ENCODE measurements around the gene RBM8A. TPM values are rescaled to one million over a fixed set of nuclear protein-coding genes. Genes with fewer than 3 reads are reported as not detected.
A peak's percentile ranks its signal among the peaks of the same experiment; 100 is the strongest.

The RBM8A gene
- total and polyA plus RNA-seq, 9 of the 15 experiments (the other 6 are each of a cell fraction or from before 2014, with no cell fraction given), result 215 to 1,035 (median 291) TPM

- TF ChIP-seq CEBPB (tag; IDR thresholded peaks at IDR 0.05) (peak; percentile 37; the same call in 1 of the 2 replicates), MAZ (CRISPR knock-in tag; conservative IDR thresholded peaks at IDR 0.05 in 1 of 2, IDR thresholded peaks at IDR 0.05 in 1 of 2) (no peak), ZBTB33 (CRISPR knock-in tag; IDR thresholded peaks at IDR 0.05) (peak; percentile 65), DPF2 (IDR thresholded peaks at IDR 0.05) (no peak)
- no peak overlapping the region for H3K4me2 ChIP-seq (ENCODE audit: insufficient read depth, low read length)
- 66% methylated on average over 43 of the region's 47 CpGs for WGBS (ENCODE audit: insufficient coverage, low coverage, missing lambda C conversion rate)
- in situ Hi-C loops (cut with MboI), result no loop called here
- H3K27ac ChIP-seq (ENCODE audit: extremely low read depth, low read depth, low read length), result no peak overlapping the region
- CTCF ChIA-PET (ENCODE audit: low intra/inter-chr PET ratio), result no interaction called here
- no peak overlapping the region for H2AFZ ChIP-seq (ENCODE audit: low read depth, low read length)
- FAIRE-seq (no peak), DNase-seq (ENCODE audit: extremely low read depth in 1 of 4, low spot score in 3 of 4) (no peak), ATAC-seq (peak; percentile 22; the same call in 2 of the 3 replicates)
- peaks cover 4 to 23% of the 10 kb centered on the region in 2 experiments; a peak in 2 of 5 replicates for H3K4me1 ChIP-seq (replicated peaks in 1 of 2; ENCODE audit: control insufficient read depth in 2 of 2, insufficient read depth in 2 of 2, low read length in 2 of 2)
- no TSS peak for BruUV-seq (replicated peaks)
- intact Hi-C loops (cut with micrococcal nuclease), result no loop called here
- no peaks in the 10 kb centered on the region for H4K20me1 ChIP-seq (replicated peaks; ENCODE audit: control insufficient read depth, insufficient read depth, low read length)
- H3K9ac ChIP-seq (ENCODE audit: insufficient read depth in 1 of 2, low read depth in 2 of 2, low read length in 2 of 2), result peak overlapping the region in 1 of 2 experiments; percentile 32; a peak in 1 of 4 replicates
- H3K79me2 ChIP-seq (ENCODE audit: control insufficient read depth, insufficient read depth, low read length), result no peaks in the 10 kb centered on the region
- POLR2A ChIA-PET, result interaction anchor here (0.7 to 2.7 kb wide), 8 partner anchors 7 to 119 kb away, joined by 3 to 7 read pairs (median 4); partner anchors contain the start of genes NUDT17 and PIAS3
- H3K9me1 ChIP-seq (ENCODE audit: control insufficient read depth, insufficient read depth, low read length), result no peaks in the 10 kb centered on the region
- 0 out of 5 replicates have a peak, but pooled peaks cover 0 to 4% of the 10 kb centered on the region in 2 experiments for H3K27me3 ChIP-seq (ENCODE audit: control insufficient read depth in 2 of 2, insufficient read depth in 2 of 2, low read length in 2 of 2)
- H3K9me3 ChIP-seq (replicated peaks; ENCODE audit: control insufficient read depth, insufficient read depth, low read depth, low read length), result no peaks in the 10 kb centered on the region
- H3K36me3 ChIP-seq (ENCODE audit: control insufficient read depth, insufficient read depth, low read length), result no peaks in the 10 kb centered on the region
- no peak overlapping the region for H3K4me3 ChIP-seq
These were observed 55.0 kb downstream of the RBM8A start for GRCh38 chr1:145871994-145872924.

Other genes with a start within 250 kb of the RBM8A start
Only the 7 nearest of the 15 such genes appear.
- 7.9 and 10.4 TPM in 2 replicates for gene PIAS3, start 68.4 kb downstream of the RBM8A start, total RNA-seq (2014; rRNA removed)
- gene PIAS3, start 68.4 kb downstream of the RBM8A start, total RNA-seq (2014; rRNA removed; fragmentation: Illumina TruSeq; extraction: Trizol), result 6.0 and 6.9 TPM in 2 replicates
- 7.4 and 7.5 TPM in 2 replicates for gene PIAS3, start 68.4 kb downstream of the RBM8A start, total RNA-seq (2015; rRNA removed; fragmentation: Illumina TruSeq; extraction: Trizol)
- 15.7 and 17.7 TPM in 2 replicates for gene PIAS3, start 68.4 kb downstream of the RBM8A start, total RNA-seq (2021)
- gene PIAS3, start 68.4 kb downstream of the RBM8A start, polyA plus RNA-seq (2011; rRNA removed), result 8.5 and 16.5 TPM in 2 replicates
- 22.6 and 25.6 TPM in 2 replicates for gene PIAS3, start 68.4 kb downstream of the RBM8A start, polyA plus RNA-seq (2014; fragmentation: Illumina TruSeq; extraction: Trizol)
- 1 to 10 TPM; 1.1 to 1.5 TPM for gene PIAS3, start 68.4 kb downstream of the RBM8A start, polyA plus RNA-seq (2014; fragmentation: Nextera tagmentation; extraction: Ambion mirVana)
- gene PIAS3, start 68.4 kb downstream of the RBM8A start, polyA plus RNA-seq (2014; rRNA removed), result 14.3 and 16.2 TPM in 2 replicates
- gene ANKRD35, start 41.6 kb downstream of the RBM8A start, total RNA-seq (2014; rRNA removed), result 0.12 and 0.14 TPM in 2 replicates
- gene ANKRD35, start 41.6 kb downstream of the RBM8A start, total RNA-seq (2014; rRNA removed; fragmentation: Illumina TruSeq; extraction: Trizol), result 0.07 TPM in 1 of 2 replicates, not detected in the other
- 0.08 TPM in 1 of 2 replicates, not detected in the other for gene ANKRD35, start 41.6 kb downstream of the RBM8A start, total RNA-seq (2015; rRNA removed; fragmentation: Illumina TruSeq; extraction: Trizol)
- 0.07 TPM in 1 of 2 replicates, not detected in the other for gene ANKRD35, start 41.6 kb downstream of the RBM8A start, total RNA-seq (2021)
- gene ANKRD35, start 41.6 kb downstream of the RBM8A start, polyA plus RNA-seq (2011; rRNA removed), result not detected in 2 replicates
- 0.07 TPM in 1 of 2 replicates, not detected in the other for gene ANKRD35, start 41.6 kb downstream of the RBM8A start, polyA plus RNA-seq (2014; fragmentation: Illumina TruSeq; extraction: Trizol)
- gene ANKRD35, start 41.6 kb downstream of the RBM8A start, polyA plus RNA-seq (2014; fragmentation: Nextera tagmentation; extraction: Ambion mirVana), result not detected
- 0.07 TPM in 1 of 2 replicates, not detected in the other for gene ANKRD35, start 41.6 kb downstream of the RBM8A start, polyA plus RNA-seq (2014; rRNA removed)
- gene ITGA10, start 17.4 kb downstream of the RBM8A start, total RNA-seq (2014; rRNA removed), result 0.05 TPM in 1 of 2 replicates, not detected in the other
- 0.11 and 0.35 TPM in 2 replicates for gene ITGA10, start 17.4 kb downstream of the RBM8A start, total RNA-seq (2014; rRNA removed; fragmentation: Illumina TruSeq; extraction: Trizol)
- gene ITGA10, start 17.4 kb downstream of the RBM8A start, total RNA-seq (2015; rRNA removed; fragmentation: Illumina TruSeq; extraction: Trizol), result 0.08 and 0.14 TPM in 2 replicates
- 0.09 and 0.20 TPM in 2 replicates for gene ITGA10, start 17.4 kb downstream of the RBM8A start, total RNA-seq (2021)
- 0.14 and 0.26 TPM in 2 replicates for gene ITGA10, start 17.4 kb downstream of the RBM8A start, polyA plus RNA-seq (2011; rRNA removed)
- gene ITGA10, start 17.4 kb downstream of the RBM8A start, polyA plus RNA-seq (2014; fragmentation: Illumina TruSeq; extraction: Trizol), result 0.06 and 0.09 TPM in 2 replicates
- under 1 TPM; 0.08 TPM for gene ITGA10, start 17.4 kb downstream of the RBM8A start, polyA plus RNA-seq (2014; fragmentation: Nextera tagmentation; extraction: Ambion mirVana)
- gene ITGA10, start 17.4 kb downstream of the RBM8A start, polyA plus RNA-seq (2014; rRNA removed), result 0.01 and 0.65 TPM in 2 replicates
- gene PEX11B, start 8.8 kb downstream of the RBM8A start, total RNA-seq (2014; rRNA removed), result 13.2 and 18.8 TPM in 2 replicates
- 16.9 and 18.1 TPM in 2 replicates for gene PEX11B, start 8.8 kb downstream of the RBM8A start, total RNA-seq (2014; rRNA removed; fragmentation: Illumina TruSeq; extraction: Trizol)
- gene PEX11B, start 8.8 kb downstream of the RBM8A start, total RNA-seq (2015; rRNA removed; fragmentation: Illumina TruSeq; extraction: Trizol), result 18.5 and 18.6 TPM in 2 replicates
- 18.9 and 21.2 TPM in 2 replicates for gene PEX11B, start 8.8 kb downstream of the RBM8A start, total RNA-seq (2021)
- 60.0 and 60.3 TPM in 2 replicates for gene PEX11B, start 8.8 kb downstream of the RBM8A start, polyA plus RNA-seq (2011; rRNA removed)
- 24.6 and 26.3 TPM in 2 replicates for gene PEX11B, start 8.8 kb downstream of the RBM8A start, polyA plus RNA-seq (2014; fragmentation: Illumina TruSeq; extraction: Trizol)
- 10 to 100 TPM; 42.3 to 52.7 TPM for gene PEX11B, start 8.8 kb downstream of the RBM8A start, polyA plus RNA-seq (2014; fragmentation: Nextera tagmentation; extraction: Ambion mirVana)
- gene PEX11B, start 8.8 kb downstream of the RBM8A start, polyA plus RNA-seq (2014; rRNA removed), result 21.7 and 23.4 TPM in 2 replicates
- 7.4 and 10.7 TPM in 2 replicates for gene LIX1L, start 30.5 kb upstream of the RBM8A start, total RNA-seq (2014; rRNA removed)
- gene LIX1L, start 30.5 kb upstream of the RBM8A start, total RNA-seq (2014; rRNA removed; fragmentation: Illumina TruSeq; extraction: Trizol), result 10.0 and 11.0 TPM in 2 replicates
- 11.7 and 12.9 TPM in 2 replicates for gene LIX1L, start 30.5 kb upstream of the RBM8A start, total RNA-seq (2015; rRNA removed; fragmentation: Illumina TruSeq; extraction: Trizol)
- gene LIX1L, start 30.5 kb upstream of the RBM8A start, total RNA-seq (2021), result 15.7 and 16.4 TPM in 2 replicates
- gene LIX1L, start 30.5 kb upstream of the RBM8A start, polyA plus RNA-seq (2011; rRNA removed), result 20.6 and 26.5 TPM in 2 replicates
- 10.5 and 12.5 TPM in 2 replicates for gene LIX1L, start 30.5 kb upstream of the RBM8A start, polyA plus RNA-seq (2014; fragmentation: Illumina TruSeq; extraction: Trizol)
- 1 to 10 TPM; 4.6 to 9.2 TPM for gene LIX1L, start 30.5 kb upstream of the RBM8A start, polyA plus RNA-seq (2014; fragmentation: Nextera tagmentation; extraction: Ambion mirVana)
- 13.5 and 16.1 TPM in 2 replicates for gene LIX1L, start 30.5 kb upstream of the RBM8A start, polyA plus RNA-seq (2014; rRNA removed)
- 0.41 and 0.86 TPM in 2 replicates for gene ANKRD34A, start 37.1 kb upstream of the RBM8A start, total RNA-seq (2014; rRNA removed)
- 0.18 and 0.38 TPM in 2 replicates for gene ANKRD34A, start 37.1 kb upstream of the RBM8A start, total RNA-seq (2014; rRNA removed; fragmentation: Illumina TruSeq; extraction: Trizol)
- 0.43 and 0.45 TPM in 2 replicates for gene ANKRD34A, start 37.1 kb upstream of the RBM8A start, total RNA-seq (2015; rRNA removed; fragmentation: Illumina TruSeq; extraction: Trizol)
- 0.89 and 1.6 TPM in 2 replicates for gene ANKRD34A, start 37.1 kb upstream of the RBM8A start, total RNA-seq (2021)
- gene ANKRD34A, start 37.1 kb upstream of the RBM8A start, polyA plus RNA-seq (2011; rRNA removed), result 0.81 and 1.0 TPM in 2 replicates
- 0.80 and 0.91 TPM in 2 replicates for gene ANKRD34A, start 37.1 kb upstream of the RBM8A start, polyA plus RNA-seq (2014; fragmentation: Illumina TruSeq; extraction: Trizol)
- under 1 TPM; 0.06 to 0.07 TPM for gene ANKRD34A, start 37.1 kb upstream of the RBM8A start, polyA plus RNA-seq (2014; fragmentation: Nextera tagmentation; extraction: Ambion mirVana)
- 0.64 and 0.81 TPM in 2 replicates for gene ANKRD34A, start 37.1 kb upstream of the RBM8A start, polyA plus RNA-seq (2014; rRNA removed)
- gene POLR3GL, start 37.2 kb upstream of the RBM8A start, total RNA-seq (2014; rRNA removed), result 28.5 and 29.6 TPM in 2 replicates
- gene POLR3GL, start 37.2 kb upstream of the RBM8A start, total RNA-seq (2014; rRNA removed; fragmentation: Illumina TruSeq; extraction: Trizol), result 38.6 and 48.4 TPM in 2 replicates
- gene POLR3GL, start 37.2 kb upstream of the RBM8A start, total RNA-seq (2015; rRNA removed; fragmentation: Illumina TruSeq; extraction: Trizol), result 35.2 and 38.2 TPM in 2 replicates
- 17.3 and 21.1 TPM in 2 replicates for gene POLR3GL, start 37.2 kb upstream of the RBM8A start, total RNA-seq (2021)
- gene POLR3GL, start 37.2 kb upstream of the RBM8A start, polyA plus RNA-seq (2011; rRNA removed), result 31.0 and 39.4 TPM in 2 replicates
- gene POLR3GL, start 37.2 kb upstream of the RBM8A start, polyA plus RNA-seq (2014; fragmentation: Illumina TruSeq; extraction: Trizol), result 47.6 and 47.9 TPM in 2 replicates
- 10 to 100 TPM; 14.6 to 21.7 TPM for gene POLR3GL, start 37.2 kb upstream of the RBM8A start, polyA plus RNA-seq (2014; fragmentation: Nextera tagmentation; extraction: Ambion mirVana)
- gene POLR3GL, start 37.2 kb upstream of the RBM8A start, polyA plus RNA-seq (2014; rRNA removed), result 36.1 and 48.4 TPM in 2 replicates

Data from K562 (cell line).